ENCODE results near the gene SLC35G2.
"Not testable (repeated sequence)": the region's sequence is repeated elsewhere in the genome, so short reads cannot be mapped to it uniquely, and the experiment has no call there.

Gene SLC35G2

GRCh38 chr3:136818769-136819391 lies at the start of gene SLC35G2:
TSS of gene SLC35G2 (plus strand) at chr3:136819126. CDS start at chr3:136854461, 35,335 bp downstream.
- DNase-seq (ENCODE audit: low read depth): peak; percentile 27

GRCh38 chr3:136772709-136773108 lies 46.2 kb upstream of the SLC35G2 start:
- no peak for DNase-seq (ENCODE audit: low read depth)

- DNase-seq (ENCODE audit: low read depth): no peak
These were observed 40.1 kb upstream of the SLC35G2 start for GRCh38 chr3:136778865-136779264.

- no peak for DNase-seq (ENCODE audit: low read depth)
These were observed 38.2 kb upstream of the SLC35G2 start for GRCh38 chr3:136780741-136781140.

GRCh38 chr3:136783708-136784191 lies 35.2 kb upstream of the SLC35G2 start:
- no peak for DNase-seq (ENCODE audit: low read depth)

GRCh38 chr3:136787349-136787748 lies 31.6 kb upstream of the SLC35G2 start:
- peak; percentile 3 for DNase-seq (ENCODE audit: low read depth)

- DNase-seq (ENCODE audit: low read depth): no peak
These were observed 30.8 kb upstream of the SLC35G2 start for GRCh38 chr3:136788154-136788553.

- DNase-seq (ENCODE audit: low read depth): no peak
These were observed 28.9 kb upstream of the SLC35G2 start for GRCh38 chr3:136789976-136790375.

- DNase-seq (ENCODE audit: low read depth): no peak
These were observed 28.1 kb upstream of the SLC35G2 start for GRCh38 chr3:136790786-136791185.

GRCh38 chr3:136792556-136793330 lies 26.2 kb upstream of the SLC35G2 start:
- DNase-seq (ENCODE audit: low read depth): no peak

GRCh38 chr3:136801146-136801545 lies 17.8 kb upstream of the SLC35G2 start:
- DNase-seq (ENCODE audit: low read depth): not testable (repeated sequence)

GRCh38 chr3:136802481-136802996 lies 16.4 kb upstream of the SLC35G2 start:
- no peak for DNase-seq (ENCODE audit: low read depth)

GRCh38 chr3:136804141-136804540 lies 14.8 kb upstream of the SLC35G2 start:
- no peak for DNase-seq (ENCODE audit: low read depth)

- DNase-seq (ENCODE audit: low read depth): no peak
These were observed 14.1 kb upstream of the SLC35G2 start for GRCh38 chr3:136804813-136805212.

- DNase-seq (ENCODE audit: low read depth): no peak
These were observed 13.1 kb upstream of the SLC35G2 start for GRCh38 chr3:136805795-136806194.

GRCh38 chr3:136811701-136812100 lies 7.2 kb upstream of the SLC35G2 start:
- DNase-seq (ENCODE audit: low read depth): no peak

- DNase-seq (ENCODE audit: low read depth): no peak
These were observed 1.5 kb upstream of the SLC35G2 start for GRCh38 chr3:136817448-136817847.

GRCh38 chr3:136818191-136818768 lies 646 bp upstream of the SLC35G2 start:
- DNase-seq (ENCODE audit: low read depth): peak; percentile 25

GRCh38 chr3:136819392-136819730 lies 435 bp downstream of the SLC35G2 start:
- DNase-seq (ENCODE audit: low read depth): no peak

- peak; percentile 6 for DNase-seq (ENCODE audit: low read depth)
These were observed 1.1 kb downstream of the SLC35G2 start for GRCh38 chr3:136819731-136820679.

- DNase-seq (ENCODE audit: low read depth): no peak
These were observed 12.5 kb downstream of the SLC35G2 start for GRCh38 chr3:136831461-136831860.

Data from stimulated activated CD8-positive, alpha-beta memory T cell treated with anti-CD3 and anti-CD28 coated beads, Interleukin-12 subunit alpha, Interleukin-12 subunit beta, amount 100 ng/mL, for 4 hours (primary cell).